GM19468 (cell line): ENCODE results near the gene LRRC8B.
"Not testable (repeated sequence)": the region's sequence is repeated elsewhere in the genome, so short reads cannot be mapped to it uniquely, and the experiment has no call there.

Source experiments
- ATAC-seq: cut with Tn5 transposase; IDR thresholded peaks from one replicate; pipeline ENCODE4 v1.9.1; 2021; ENCODE audit warnings: mild to moderate bottlenecking, moderate library complexity, moderate number of reproducible peaks; ENCODE audit not compliant: unreplicated experiment; ENCODE audit errors: extremely low read depth

The LRRC8B gene

GRCh38 chr1:89523572-89524368 lies 859 bp upstream of the LRRC8B start:
- no peak for ATAC-seq

- no peak for ATAC-seq
Observed at GRCh38 chr1:89525169-89525855, 683 bp downstream of the LRRC8B start.

GRCh38 chr1:89527256-89527655 lies 2.6 kb downstream of the LRRC8B start:
- no peak for ATAC-seq

- ATAC-seq: no peak
Observed at GRCh38 chr1:89527750-89528381, 3.2 kb downstream of the LRRC8B start.

- no peak for ATAC-seq
Observed at GRCh38 chr1:89528382-89528780, 3.8 kb downstream of the LRRC8B start.

GRCh38 chr1:89529196-89529595 lies 4.6 kb downstream of the LRRC8B start:
- no peak for ATAC-seq

- ATAC-seq: no peak
Observed at GRCh38 chr1:89530444-89531089, 5.9 kb downstream of the LRRC8B start.

- ATAC-seq: no peak
Observed at GRCh38 chr1:89531480-89532139, 7.0 kb downstream of the LRRC8B start.

- no peak for ATAC-seq
Observed at GRCh38 chr1:89532228-89532627, 7.6 kb downstream of the LRRC8B start.

GRCh38 chr1:89532866-89533265 lies 8.2 kb downstream of the LRRC8B start:
- no peak for ATAC-seq

GRCh38 chr1:89535537-89535936 lies 10.9 kb downstream of the LRRC8B start:
- ATAC-seq: no peak

GRCh38 chr1:89536555-89537341 lies 12.1 kb downstream of the LRRC8B start:
- no peak for ATAC-seq

GRCh38 chr1:89538361-89538760 lies 13.7 kb downstream of the LRRC8B start:
- ATAC-seq: no peak

- no peak for ATAC-seq
Observed at GRCh38 chr1:89539128-89539527, 14.5 kb downstream of the LRRC8B start.

GRCh38 chr1:89540406-89540970 lies 15.9 kb downstream of the LRRC8B start:
- no peak for ATAC-seq

- ATAC-seq: no peak
Observed at GRCh38 chr1:89542345-89542744, 17.7 kb downstream of the LRRC8B start.

- not testable (repeated sequence) for ATAC-seq
Observed at GRCh38 chr1:89543632-89544031, 19.0 kb downstream of the LRRC8B start.

GRCh38 chr1:89545264-89546038 lies 20.8 kb downstream of the LRRC8B start:
- no peak for ATAC-seq
